Renal cortical epithelial cell (primary cell): ENCODE data around the gene TCEAL1. TPM values are rescaled to one million over a fixed set of nuclear protein-coding genes. Genes with fewer than 3 reads are reported as not detected.
"Not testable (repeated sequence)": the region's sequence is repeated elsewhere in the genome, so short reads cannot be mapped to it uniquely, and the experiment has no call there.

Experiments used
- DNase-seq: peaks from one replicate; pipeline ENCODE4 v3.0.0-alpha.2; 2011; ENCODE audit warnings: low read depth
- total RNA-seq: library from RNA; depleted of rRNA; stranded (reverse); fragments of >200 nt; gene quantifications from 2 replicates; pipeline ENCODE4 v1.2.3, GENCODE V29; 2014

Gene TCEAL1
- total RNA-seq, 1 donor from 2014 or later = 28.8 TPM

DNA sequence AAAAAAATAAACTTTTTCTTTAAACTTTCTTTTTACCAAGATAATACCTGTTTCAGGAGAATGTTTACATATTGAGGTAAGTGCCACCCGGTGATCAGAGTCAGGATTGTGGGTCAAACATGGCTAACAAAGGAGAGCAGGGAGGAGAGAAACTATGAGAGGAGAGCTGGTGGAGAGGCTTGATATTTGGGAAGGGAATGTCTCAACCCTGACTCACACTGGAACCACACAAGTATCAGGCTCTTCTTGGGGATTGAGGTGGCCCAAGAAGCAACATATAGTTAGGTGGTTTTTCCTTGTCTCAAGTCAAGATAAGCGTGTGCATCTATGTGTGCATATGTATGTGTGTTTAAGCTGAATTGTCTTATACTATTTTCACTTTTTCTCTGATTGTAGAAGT is 6.7 kb downstream of the TCEAL1 start:
- no peak for DNase-seq

DNA sequence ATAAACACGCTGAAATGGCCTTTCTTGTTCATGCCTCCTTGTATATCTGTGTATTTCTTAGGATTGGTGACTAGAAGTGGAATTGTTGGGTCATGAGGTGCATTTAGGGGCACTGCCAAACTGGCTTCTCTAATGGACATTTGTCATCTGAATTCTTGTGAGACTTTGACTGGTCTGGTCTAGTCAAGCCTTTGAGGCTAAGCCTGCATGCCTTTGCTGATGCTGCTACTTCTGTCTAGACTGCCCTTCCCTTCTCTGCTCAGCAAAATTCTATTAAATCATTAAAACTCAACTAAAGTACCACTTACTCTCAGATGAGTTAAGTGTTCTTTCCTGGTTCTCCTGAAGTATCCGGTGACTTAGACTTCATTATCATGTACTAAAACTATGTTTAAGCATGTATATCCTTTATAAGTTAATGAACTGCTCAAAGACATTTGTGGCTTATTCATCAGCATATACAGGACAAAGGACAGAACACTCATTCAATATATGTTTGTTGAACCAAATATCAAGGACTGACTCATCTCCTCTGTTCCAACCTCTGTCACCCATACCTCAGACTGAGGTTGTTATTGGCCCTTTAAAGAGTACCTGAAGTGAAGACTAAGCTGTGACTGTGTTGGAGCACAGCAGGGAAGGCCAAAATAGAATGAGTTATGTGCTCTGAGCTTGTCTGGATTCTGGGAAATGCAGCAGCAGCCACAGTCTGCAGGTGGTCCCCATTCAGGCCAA is 9.0 kb downstream of the TCEAL1 start:
- peak; percentile 47 for DNase-seq

DNA sequence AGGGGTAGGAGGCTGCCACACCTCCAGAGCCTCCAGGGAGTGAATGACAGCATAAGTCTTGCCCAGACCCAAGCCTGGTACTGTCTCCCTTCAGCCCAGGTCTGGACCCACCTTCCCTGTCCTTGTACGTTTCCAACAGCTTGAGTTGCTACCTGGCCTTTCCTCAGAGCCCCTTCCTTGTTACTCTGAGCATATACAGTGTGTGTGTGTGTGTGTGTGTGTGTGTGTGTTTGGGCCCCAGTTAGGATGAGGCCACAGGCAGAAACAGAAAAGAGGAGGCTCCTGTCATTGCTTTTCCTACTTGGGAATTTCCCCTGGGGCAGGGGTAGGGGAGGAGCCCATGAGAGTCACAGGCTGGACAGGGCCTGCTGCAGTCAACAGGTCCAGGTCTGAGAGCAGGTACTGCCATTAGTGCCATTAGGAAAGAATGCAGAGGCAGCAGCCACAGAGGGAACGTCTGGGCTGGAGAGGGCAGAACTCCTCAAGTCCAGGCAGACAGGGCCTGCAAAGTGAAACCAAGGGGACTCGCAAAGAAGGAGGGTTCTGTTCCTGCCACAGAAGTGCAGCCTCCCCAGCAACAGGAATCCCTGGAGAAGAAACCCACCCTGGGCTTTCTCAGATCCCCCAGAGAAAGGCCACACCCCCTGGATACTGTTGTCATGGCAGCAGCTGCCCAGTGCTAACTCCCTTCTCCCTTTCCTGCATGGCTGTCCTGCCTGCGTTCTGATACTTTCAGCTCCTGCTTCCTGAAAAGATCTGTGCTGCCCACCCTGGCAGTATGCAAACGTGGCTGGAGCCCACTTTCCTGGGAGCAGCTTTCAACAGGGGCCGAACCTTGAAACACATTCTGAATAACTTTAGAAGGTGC is 9.9 kb downstream of the TCEAL1 start:
- DNase-seq = not testable (repeated sequence)

DNA sequence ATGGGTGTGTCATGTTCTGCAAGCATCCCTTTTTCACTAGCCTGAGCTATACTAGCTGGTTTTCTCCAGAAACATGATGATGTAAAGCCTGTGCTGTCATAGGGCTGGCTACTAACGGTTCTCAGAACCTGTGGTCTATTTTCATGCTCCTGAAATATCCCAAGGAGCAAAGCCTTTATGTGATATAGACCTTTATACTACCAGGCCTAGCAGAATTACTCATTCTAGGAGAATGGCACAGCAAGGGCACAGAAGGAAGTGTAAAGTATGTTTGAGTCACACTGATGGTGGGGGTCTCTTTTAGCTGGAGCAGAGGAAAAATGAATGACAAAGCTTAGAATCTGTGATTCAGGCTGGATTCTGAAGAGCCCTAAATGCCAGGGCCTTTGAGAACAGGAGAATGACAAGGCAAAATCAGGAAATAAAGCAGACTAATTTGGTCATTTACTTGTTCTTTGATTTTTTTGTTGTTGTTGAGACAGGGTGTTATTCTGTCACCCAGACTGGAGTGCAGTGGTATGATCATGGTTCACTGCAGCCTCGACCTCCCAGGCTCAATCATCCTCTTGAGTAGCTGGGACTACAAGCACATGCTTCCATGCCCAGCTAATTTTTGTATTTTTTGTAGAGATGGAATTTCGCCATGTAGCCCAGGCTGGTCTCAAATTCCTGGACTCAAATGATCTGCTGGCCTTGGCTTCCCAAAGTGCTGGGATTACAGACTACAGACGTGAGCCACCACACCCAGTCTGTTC is 11.8 kb downstream of the TCEAL1 start:
- peak; percentile 65 for DNase-seq

DNA sequence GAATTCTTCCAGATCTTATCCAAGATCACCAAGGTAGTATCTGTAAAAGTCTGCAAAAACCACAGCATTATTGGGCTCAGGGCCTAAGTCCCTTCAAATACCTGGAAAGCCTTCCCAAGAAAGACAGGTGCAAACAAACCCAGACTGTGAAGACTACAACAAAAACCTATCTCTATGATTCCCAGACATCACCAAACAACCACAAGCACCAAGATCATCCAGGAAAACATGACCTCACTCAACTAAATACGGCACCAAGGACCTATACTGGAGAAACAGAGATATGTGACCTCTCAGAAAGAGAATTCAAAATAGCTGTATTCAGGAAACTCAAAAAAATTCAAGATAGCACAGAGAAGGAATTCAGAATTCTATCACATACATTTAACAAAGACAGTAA is 15.3 kb downstream of the TCEAL1 start:
- no peak for DNase-seq

- no peak for DNase-seq
These were observed 18.9 kb downstream of the TCEAL1 start for GRCh38 chrX:103647630-103648029.

GRCh38 chrX:103651151-103651773 is 22.5 kb downstream of the TCEAL1 start:
- no peak for DNase-seq

- DNase-seq = peak; percentile 3
These were observed 26.6 kb downstream of the TCEAL1 start for GRCh38 chrX:103655230-103656000.

GRCh38 chrX:103656617-103657016 is 27.8 kb downstream of the TCEAL1 start:
- DNase-seq = peak; percentile 85

DNA sequence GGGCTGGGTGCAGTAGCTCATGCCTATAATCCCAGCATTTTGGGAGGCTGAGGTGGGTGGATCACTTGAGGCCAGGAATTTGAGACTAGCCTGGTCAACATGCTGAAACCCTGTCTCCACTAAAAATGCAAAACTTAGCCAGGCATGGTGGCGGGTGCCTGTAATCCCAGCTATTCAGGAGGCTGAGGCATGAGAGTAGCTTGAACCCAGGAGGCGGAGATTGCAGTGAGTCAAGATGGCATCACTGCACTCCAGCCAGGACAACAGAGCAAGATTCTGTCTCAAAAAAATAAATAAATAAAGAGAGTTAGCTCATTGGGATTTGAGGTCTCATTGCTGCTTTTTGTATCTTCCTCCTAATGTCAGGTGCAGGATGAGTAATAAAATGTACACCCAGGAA is 28.3 kb downstream of the TCEAL1 start:
- DNase-seq = peak; percentile 19

- no peak for DNase-seq
These were observed 30.1 kb downstream of the TCEAL1 start for GRCh38 chrX:103658681-103659433.

GRCh38 chrX:103659460-103659859 is 30.7 kb downstream of the TCEAL1 start:
- DNase-seq = not testable (repeated sequence)

DNA sequence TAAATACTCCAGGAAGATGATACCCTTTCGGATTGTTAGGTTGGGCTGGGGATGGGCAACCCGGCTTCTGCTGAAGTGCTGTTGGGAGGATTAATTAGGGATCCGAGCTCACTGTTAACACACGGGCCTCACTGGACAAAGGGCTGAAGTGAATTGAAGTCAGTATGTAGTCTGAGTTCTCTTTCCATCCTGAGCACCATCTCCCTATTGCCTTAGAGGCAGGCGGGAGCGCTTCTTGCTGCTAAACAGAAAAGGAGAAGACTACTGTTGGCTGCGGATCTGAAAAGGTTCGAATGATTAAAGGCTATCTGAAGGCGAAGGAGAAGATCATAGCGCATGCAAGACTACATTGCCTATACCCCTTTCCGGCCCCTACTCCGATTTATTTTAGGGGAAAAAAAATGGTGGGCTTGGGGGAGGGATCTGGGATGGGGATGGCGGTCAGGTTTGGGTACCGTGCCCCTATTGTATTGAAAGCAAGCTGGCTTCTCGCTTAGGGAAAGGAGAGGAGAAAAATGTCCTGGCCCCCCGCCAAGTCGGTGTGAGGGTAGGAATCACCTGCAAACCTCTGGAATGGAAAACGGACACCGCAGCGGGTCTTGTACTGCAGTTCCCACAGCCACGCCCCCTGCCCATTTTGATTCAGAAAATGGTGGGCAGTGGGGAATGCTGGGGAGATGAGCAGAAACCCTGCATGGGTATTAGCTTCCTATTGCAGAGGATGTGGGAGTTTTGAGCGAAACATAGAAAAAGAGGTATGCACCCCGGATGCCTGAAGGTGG is 35.4 kb downstream of the TCEAL1 start:
- DNase-seq = no peak

DNA sequence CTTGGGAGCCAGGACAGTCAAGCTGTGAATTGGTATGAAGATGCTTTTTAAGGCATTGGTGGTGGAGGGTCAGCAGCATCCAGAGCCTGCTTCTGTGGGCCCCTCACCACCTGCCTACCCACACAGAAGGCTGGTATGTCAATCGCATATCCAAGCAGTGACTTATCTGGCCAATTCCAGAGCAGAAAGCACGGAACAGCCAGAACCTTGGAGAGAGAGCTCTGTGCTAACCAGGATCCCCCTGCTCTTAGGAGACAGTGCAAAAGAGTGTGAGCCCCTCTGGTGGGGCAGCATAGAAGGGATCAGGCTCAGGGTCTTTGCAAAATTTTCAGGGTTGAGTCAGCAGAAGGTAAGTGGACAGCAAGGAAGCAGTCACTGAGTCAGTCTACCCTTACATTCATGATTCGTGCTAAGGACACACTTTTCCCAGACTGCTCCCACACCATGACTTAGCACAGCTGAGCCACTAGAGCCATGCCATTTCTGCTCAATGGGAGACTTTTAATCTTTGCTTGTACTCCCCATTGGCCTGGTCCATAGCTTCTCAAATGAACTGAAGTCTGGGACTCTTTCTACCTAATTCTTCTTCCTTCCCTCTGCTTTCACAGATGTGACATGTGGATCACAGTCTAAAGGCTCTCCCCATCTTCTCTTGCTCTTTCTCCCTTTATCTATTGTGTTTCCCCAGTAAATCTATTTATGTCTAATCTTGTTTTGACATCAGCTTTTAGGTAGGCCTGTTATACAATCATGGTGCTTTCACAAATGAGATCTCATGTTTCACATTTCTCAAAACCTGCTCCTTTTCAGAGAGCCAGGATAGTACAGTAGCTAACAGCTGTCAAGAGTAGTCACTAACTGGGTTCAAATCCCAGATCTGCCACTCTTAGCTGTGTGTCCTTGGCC is 37.7 kb downstream of the TCEAL1 start:
- DNase-seq = peak; percentile 3

DNA sequence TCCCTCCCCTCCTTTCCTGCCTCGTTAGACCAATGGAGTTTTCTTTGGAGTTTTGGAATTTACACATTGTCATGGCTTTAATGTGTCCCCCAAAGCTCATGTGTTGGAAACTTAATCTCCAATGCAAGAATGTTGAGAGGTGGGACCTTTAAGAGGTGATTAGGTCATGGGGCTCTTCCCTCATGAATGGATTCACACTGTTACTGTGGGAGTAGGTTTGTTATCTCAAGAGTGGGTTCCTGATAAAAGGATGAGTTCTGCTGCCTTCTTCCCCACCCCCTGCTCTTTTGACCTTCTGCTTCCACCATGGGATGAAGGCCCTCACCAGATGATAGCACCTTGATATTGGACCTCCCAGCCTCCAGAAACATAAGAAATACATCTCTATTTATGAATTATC is 41.0 kb downstream of the TCEAL1 start:
- DNase-seq = no peak

DNA sequence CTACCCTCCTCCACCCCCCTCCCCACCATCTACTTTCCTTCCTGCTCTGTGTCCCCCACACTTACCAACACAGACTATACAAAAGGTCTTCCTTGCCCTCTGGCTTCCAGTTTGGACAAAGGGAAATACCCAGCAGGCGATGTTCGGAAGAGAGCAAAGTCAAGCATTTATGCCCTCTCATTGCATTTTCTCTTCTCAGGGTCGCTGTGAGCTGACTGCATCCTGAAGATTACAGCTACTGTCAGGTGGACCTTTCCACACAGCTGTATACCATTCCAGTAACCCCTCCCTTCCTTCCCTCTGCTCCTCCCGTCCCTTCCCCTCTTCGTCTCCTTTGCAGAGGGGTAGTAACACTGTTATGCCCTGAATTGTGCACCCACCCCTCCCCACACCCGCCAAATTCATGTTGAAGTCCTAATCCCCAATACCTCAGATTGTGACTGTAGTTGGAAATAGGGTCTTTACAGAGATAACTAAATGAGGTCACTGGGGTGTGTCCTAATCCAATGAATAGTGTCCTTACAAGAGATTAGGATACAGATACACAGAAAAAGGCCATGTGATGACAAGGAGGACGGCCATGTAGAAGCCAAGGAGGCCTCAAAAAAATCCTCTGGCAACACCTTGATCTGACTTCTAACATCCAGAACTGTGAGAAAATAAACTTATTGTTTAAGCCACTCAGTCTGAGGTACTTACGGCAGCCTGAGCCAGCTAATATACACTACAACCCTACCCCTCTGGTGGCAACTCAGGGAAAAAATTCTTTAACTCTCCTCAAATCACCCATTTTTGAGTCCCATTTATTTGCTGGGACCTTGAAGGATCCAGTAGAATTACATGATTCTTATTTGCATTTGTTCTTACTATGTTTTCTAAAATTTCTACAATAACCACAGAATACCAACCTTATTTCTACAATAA is 46.0 kb downstream of the TCEAL1 start:
- no peak for DNase-seq
